GM21825 (cell line): ENCODE data around the gene MLXIPL.
"Not testable (repeated sequence)": the region's sequence is repeated elsewhere in the genome, so short reads cannot be mapped to it uniquely, and the experiment has no call there.

Source experiments
- ATAC-seq: cut with Tn5 transposase; IDR thresholded peaks from one replicate; pipeline ENCODE4 v1.9.1; 2021; ENCODE audit warnings: mild to moderate bottlenecking, moderate library complexity; ENCODE audit not compliant: unreplicated experiment

Gene MLXIPL

DNA sequence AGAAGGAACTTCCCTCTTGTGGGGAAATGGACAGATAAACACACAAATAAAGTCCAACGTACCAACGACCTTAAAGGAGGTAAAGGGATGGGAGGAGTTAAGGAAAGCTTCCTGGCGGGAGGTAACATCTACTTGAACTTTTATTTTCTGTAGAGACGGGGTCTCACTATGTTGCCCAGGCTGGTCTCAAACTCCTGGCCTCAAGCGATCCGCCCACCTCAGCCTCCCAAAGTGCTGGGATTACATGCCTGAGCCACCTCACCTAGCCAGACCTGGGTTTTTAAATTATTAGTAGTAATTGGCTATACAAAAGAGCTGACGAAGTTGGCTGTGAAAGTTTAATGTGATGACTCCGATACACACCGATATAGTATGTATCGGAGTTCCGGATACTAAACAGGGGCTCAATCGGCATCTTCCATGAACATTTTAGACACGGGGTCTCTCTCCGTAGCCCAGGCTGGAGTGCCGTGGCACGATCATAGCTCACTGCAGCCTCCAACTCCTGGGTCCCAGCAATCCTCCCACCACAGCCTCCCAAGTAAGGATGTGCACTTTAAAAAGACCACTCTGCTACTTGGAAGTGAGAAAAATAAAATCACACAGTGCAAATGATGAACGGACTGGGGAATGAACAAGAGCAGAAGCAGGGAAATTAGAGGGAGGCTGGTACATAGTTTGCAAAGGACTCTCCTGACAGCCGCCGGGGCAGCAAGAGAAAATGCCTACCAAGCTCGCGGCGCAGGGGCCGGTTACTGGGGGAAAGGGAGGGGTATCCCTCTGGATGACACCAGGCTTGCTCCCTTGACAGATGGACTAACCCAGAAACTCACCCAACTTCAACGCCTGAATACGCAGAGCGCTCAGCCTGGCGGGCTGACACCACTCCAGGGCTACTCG, 67.9 kb downstream of the MLXIPL start:
- ATAC-seq = no peak

- no peak for ATAC-seq
Observed at GRCh38 chr7:73555411-73555982, 68.8 kb downstream of the MLXIPL start.

DNA sequence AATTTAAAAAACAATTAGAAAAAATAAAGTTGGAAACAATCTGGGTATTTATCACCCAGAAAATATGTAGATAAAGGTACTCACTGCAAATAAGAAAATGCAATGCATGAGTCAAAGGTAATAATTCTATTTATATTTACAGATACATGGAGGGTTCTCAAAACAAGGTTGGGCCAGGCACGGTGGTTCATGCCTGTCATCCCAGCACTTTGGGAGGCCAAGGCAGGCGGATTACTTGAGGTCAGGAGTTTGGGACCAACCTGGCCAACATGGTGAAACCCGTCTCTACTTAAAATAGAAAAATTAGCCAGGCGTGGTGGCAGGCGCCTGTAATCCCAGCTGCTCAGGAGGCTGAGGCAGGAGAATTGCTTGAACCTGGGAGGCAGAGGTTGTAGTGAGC, 74.2 kb downstream of the MLXIPL start:
- ATAC-seq = not testable (repeated sequence)

GRCh38 chr7:73549176-73549575, 75.1 kb downstream of the MLXIPL start:
- no peak for ATAC-seq

- no peak for ATAC-seq
Observed at GRCh38 chr7:73547841-73548240, 76.5 kb downstream of the MLXIPL start.

DNA sequence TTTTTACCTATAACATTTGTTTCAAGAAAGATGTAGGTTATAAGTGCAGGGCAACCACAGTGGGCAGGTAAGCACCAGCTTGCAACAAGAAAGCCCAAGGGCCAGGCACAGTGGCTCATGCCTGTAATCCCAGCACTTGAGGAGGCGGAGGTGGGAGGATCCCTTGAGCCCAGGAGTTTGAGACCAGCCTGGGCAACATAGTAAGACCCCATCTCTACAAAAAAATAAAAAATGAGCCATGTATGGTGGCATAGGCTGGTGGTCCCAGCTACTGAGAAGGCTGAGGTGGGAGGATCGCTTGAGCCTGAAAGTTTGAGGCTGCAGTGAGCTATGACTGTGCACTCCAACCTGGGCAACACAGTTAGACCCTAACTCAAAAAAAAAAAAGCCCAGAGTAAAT, 79.6 kb downstream of the MLXIPL start:
- ATAC-seq = no peak
